HepG2 (cell line): ENCODE data around the gene KRTAP10-6. TPM values are rescaled to one million over a fixed set of nuclear protein-coding genes. Genes with fewer than 3 reads are reported as not detected.

ENCODE experiments used
- ATAC-seq: fragments of 200-7000 bp; cut with Tn5 transposase; 3 replicates; pipeline ENCODE4 v1.9.1; 2020; ENCODE audit warnings: mild to moderate bottlenecking, moderate library complexity
- BruUV-seq: library from RNA; stranded (reverse); fragments of 400-500 nt; replicated peaks from 2 replicates; lab custom pipeline; 2021; lab: Mats Ljungman, UMichigan
- CTCF ChIA-PET: fragments of 300-600 bp; formaldehyde crosslinking; extraction: SDS; loops from one replicate; lab custom pipeline; 2021; ENCODE audit warnings: low total read pairs, inconsistent platforms, low intra/inter-chr PET ratio; lab: Yijun Ruan, JAX
- POLR2A ChIA-PET: fragments of 350-600 bp; sonication (Branson Sonifier 250); formaldehyde crosslinking; loops from one replicate; lab custom pipeline; 2020; ENCODE audit warnings: antibody characterized with exemption, inconsistent platforms; lab: Yijun Ruan, JAX
- DNase-seq: peaks from one replicate; pipeline ENCODE4 v3.0.0-alpha.2; 2015; ENCODE audit warnings: low spot score
- FAIRE-seq: peaks from 3 replicates; lab custom pipeline; 2011; peaks lifted over from hg19 to GRCh38; lab: Jason Lieb, UNC
- H2AFZ ChIP-seq: one replicate; pipeline ENCODE4 v1.6.1; 2011; ENCODE audit warnings: low read length, inconsistent platforms
- H3K27ac ChIP-seq: fragments of 300-600 bp; 3 replicates; pipeline ENCODE4 v1.8.0; 2011; ENCODE audit warnings: mixed run types, mild to moderate bottlenecking, mixed read lengths, low read length, inconsistent platforms; ENCODE audit not compliant: insufficient read depth; ENCODE audit errors: extremely low read length
- H3K27me3 ChIP-seq, 2 experiments: fragments of 200-600 bp in 1 of 2; 2 replicates in 1 of 2; 3 replicates in 1 of 2; pipeline versions ENCODE4 v1.6.0 to v1.8.0; 2011; ENCODE audit warnings: low read length in 2 of 2, mild to moderate bottlenecking in 2 of 2, moderate library complexity in 2 of 2, inconsistent platforms in 1 of 2; ENCODE audit not compliant: insufficient read depth in 2 of 2, control insufficient read depth in 1 of 2
- H3K36me3 ChIP-seq, 2 experiments: fragments of 200-600 bp in 1 of 2; replicated peaks in 1 of 2; 2 replicates in 1 of 2; 3 replicates in 1 of 2; pipeline versions ENCODE4 v1.5.1 to v1.8.0; 2011; ENCODE audit warnings: low read length in 2 of 2, inconsistent platforms in 1 of 2; ENCODE audit not compliant: insufficient read depth in 2 of 2, control insufficient read depth in 1 of 2
- H3K4me1 ChIP-seq: 2 replicates; pipeline ENCODE4 v1.5.1; 2012; ENCODE audit warnings: low read length, inconsistent platforms; ENCODE audit not compliant: insufficient read depth
- H3K4me2 ChIP-seq: 2 replicates; pipeline ENCODE4 v1.6.0; 2011; ENCODE audit warnings: low read depth, low read length, inconsistent platforms
- H3K4me3 ChIP-seq, 3 experiments: fragments of 200-600 bp in 1 of 3; sonication (generic), shearing (Covaris generic) in 1 of 3; replicated peaks in 1 of 3; 2 replicates each; pipeline ENCODE4 v1.5.1; 2011 to 2016; ENCODE audit warnings: low read length in 3 of 3, inconsistent platforms in 2 of 3, low read depth in 2 of 3, mild to moderate bottlenecking in 2 of 3, control low read depth in 1 of 3, mixed read lengths in 1 of 3; ENCODE audit not compliant: insufficient read depth in 1 of 3
- H3K79me2 ChIP-seq: one replicate; pipeline ENCODE4 v1.6.1; 2011; ENCODE audit warnings: low read length, inconsistent platforms; ENCODE audit not compliant: insufficient read depth
- H3K9ac ChIP-seq: 2 replicates; pipeline ENCODE4 v1.6.0; 2011; ENCODE audit warnings: mild to moderate bottlenecking, low read depth, low read length, inconsistent platforms; ENCODE audit not compliant: insufficient read depth
- H3K9me3 ChIP-seq: 2 replicates; pipeline ENCODE4 v1.5.1; 2012; ENCODE audit warnings: mild to moderate bottlenecking, low read length
- H4K20me1 ChIP-seq: 2 replicates; pipeline ENCODE4 v1.6.0; 2011; ENCODE audit warnings: inconsistent platforms, mild to moderate bottlenecking, low read length, moderate library complexity; ENCODE audit not compliant: insufficient read depth
- ATAD3A ChIP-seq: sonication (generic); formaldehyde crosslinking; IDR thresholded peaks from 2 replicates; pipeline ENCODE4 v1.4.0; 2020; ENCODE audit warnings: missing genetic modification reagents
- BRD4 ChIP-seq: sonication (generic); formaldehyde crosslinking; IDR thresholded peaks from 2 replicates; pipeline ENCODE4 v1.4.0; 2020; ENCODE audit warnings: missing genetic modification reagents
- DRAP1 ChIP-seq: IDR thresholded peaks from 2 replicates; pipeline ENCODE4 v1.6.1; 2016; ENCODE audit warnings: missing genetic modification reagents, missing compliant biosample characterization
- FOXC1 ChIP-seq: sonication (generic); formaldehyde crosslinking; IDR thresholded peaks from 2 replicates; pipeline ENCODE4 v1.8.0; 2022; ENCODE audit warnings: mild to moderate bottlenecking, missing genetic modification reagents, borderline replicate concordance
- FOXK1 ChIP-seq: sonication (generic); formaldehyde crosslinking; IDR thresholded peaks from 2 replicates; pipeline ENCODE4 v1.4.0; 2020; ENCODE audit warnings: low read depth, missing genetic modification reagents, borderline replicate concordance
- GABPA ChIP-seq, 2 experiments: IDR thresholded peaks; 2 replicates each; pipeline ENCODE4 v1.6.1; 2011 to 2016; ENCODE audit warnings: low read depth in 2 of 2, low read length in 1 of 2, missing biosample characterization in 1 of 2, missing genetic modification characterization in 1 of 2
- JARID2 ChIP-seq: sonication (generic); formaldehyde crosslinking; IDR thresholded peaks from 2 replicates; pipeline ENCODE4 v1.8.1; 2023; ENCODE audit warnings: missing genetic modification reagents, inconsistent platforms; ENCODE audit not compliant: insufficient replicate concordance
- JUNB ChIP-seq: sonication (generic); formaldehyde crosslinking; IDR thresholded peaks from 2 replicates; pipeline ENCODE4 v1.8.0; 2022; ENCODE audit warnings: missing genetic modification reagents, mild to moderate bottlenecking, borderline replicate concordance
- NCOR1 ChIP-seq: fragments of 200-600 bp; sonication (generic); IDR thresholded peaks from 2 replicates; pipeline ENCODE4 v1.7.0; 2017; ENCODE audit warnings: antibody characterized with exemption, low read length, borderline replicate concordance
- SATB2 ChIP-seq: sonication (generic); formaldehyde crosslinking; IDR thresholded peaks from 2 replicates; pipeline ENCODE4 v1.5.0; 2020; ENCODE audit warnings: missing genetic modification reagents
- TARDBP ChIP-seq: sonication (generic); formaldehyde crosslinking; IDR thresholded peaks from 2 replicates; pipeline ENCODE4 v1.8.0; 2022; ENCODE audit warnings: mild to moderate bottlenecking, missing genetic modification reagents
- ZBTB3 ChIP-seq: sonication (generic); formaldehyde crosslinking; IDR thresholded peaks from 2 replicates; pipeline ENCODE4 v1.4.0; 2020; ENCODE audit warnings: low read depth, mild to moderate bottlenecking, moderate library complexity, missing genetic modification reagents, borderline replicate concordance
- ZFP36L2 ChIP-seq: sonication (generic); formaldehyde crosslinking; IDR thresholded peaks from 2 replicates; pipeline ENCODE4 v1.4.0; 2020; ENCODE audit warnings: missing genetic modification reagents
- ZFP90 ChIP-seq: sonication (generic); formaldehyde crosslinking; IDR thresholded peaks from 2 replicates; pipeline ENCODE4 v1.8.0; 2022; ENCODE audit warnings: missing genetic modification reagents, mild to moderate bottlenecking, inconsistent platforms, borderline replicate concordance
- ZMYM2 ChIP-seq: sonication (generic); formaldehyde crosslinking; IDR thresholded peaks from 2 replicates; pipeline ENCODE4 v1.8.0; 2022; ENCODE audit warnings: mild to moderate bottlenecking, missing genetic modification reagents
- ZNF251 ChIP-seq: sonication (generic); formaldehyde crosslinking; IDR thresholded peaks from 2 replicates; pipeline ENCODE4 v1.9.0; 2021; ENCODE audit warnings: mild to moderate bottlenecking, missing genetic modification reagents
- ZNF30 ChIP-seq: sonication (generic); formaldehyde crosslinking; IDR thresholded peaks from 2 replicates; pipeline ENCODE4 v1.5.0; 2020; ENCODE audit warnings: mild to moderate bottlenecking, missing genetic modification reagents
- ZNF563 ChIP-seq: sonication (generic); formaldehyde crosslinking; IDR thresholded peaks from 2 replicates; pipeline ENCODE4 v1.8.0; 2022; ENCODE audit warnings: mild to moderate bottlenecking, moderate library complexity, missing genetic modification reagents
- ZNF672 ChIP-seq: sonication (generic); formaldehyde crosslinking; IDR thresholded peaks from 2 replicates; pipeline ENCODE4 v1.8.1; 2022; ENCODE audit warnings: missing genetic modification reagents
- WGBS: methylation state at CpG from one replicate; pipeline ENCODE4 v1.1.6; 2017; ENCODE audit warnings: low lambda C conversion rate; 5-methylcytosine and 5-hydroxymethylcytosine counted together
- in situ Hi-C: cut with HindIII; loops from 2 replicates; pipeline ENCODE4 v1.10.0; 2017; ENCODE audit warnings: low pct_unique_long_range_greater_than_20kb; ENCODE audit not compliant: extremely low pct_ligation_motif_present
- intact Hi-C: fragments of 100-400 bp; cut with micrococcal nuclease; formaldehyde crosslinking; loops from one replicate; pipeline ENCODE4 v1.10.0; 2022; ENCODE audit not compliant: unreplicated experiment
- polyA plus RNA-seq, 8 experiments: library from polyadenylated mRNA; depleted of rRNA in 3 of 8; stranded (reverse) in 7 of 8; unstranded in 1 of 8; fragments of >200 nt; fragmentation: Illumina TruSeq in 4 of 8; extraction: Trizol in 4 of 8; gene quantifications; 2 replicates each; pipeline versions ENCODE4 v1.2.1 to v1.2.3, GENCODE V29; 2011 to 2016; ENCODE audit warnings: low read depth in 4 of 8, missing spikeins in 1 of 8, mixed read lengths in 1 of 8; ENCODE audit not compliant: insufficient read depth in 1 of 8
- total RNA-seq, 5 experiments: library from RNA; depleted of rRNA; stranded (reverse); fragments of >200 nt; fragmentation: Illumina TruSeq; extraction: Trizol; gene quantifications; 2 replicates each; pipeline ENCODE4 v1.2.3, GENCODE V29; 2016; ENCODE audit warnings: low read depth in 1 of 5

Gene KRTAP10-6
- total and polyA plus RNA-seq, 2 of the 13 experiments (the other 11 are each of a cell fraction or from before 2014, with no cell fraction given), result not detected

- CTCF ChIA-PET, result no interaction called here
- Histone ChIP-seq H2AFZ (no peak overlapping the region), H3K4me3 (no peak overlapping the region), H3K9ac (no peak overlapping the region), H3K79me2 (no peaks in the 10 kb centered on the region), H3K4me2 (no peak overlapping the region), H3K9me3 (no peaks in the 10 kb centered on the region), H3K27me3 (no peaks in the 10 kb centered on the region; a peak in 1 of 5 replicates), H3K4me1 (no peaks in the 10 kb centered on the region), H4K20me1 (no peaks in the 10 kb centered on the region), H3K36me3 (no peaks in the 10 kb centered on the region), H3K27ac (no peak overlapping the region)
- DNase-seq, result no peak
- in situ Hi-C loops (no loop called here), intact Hi-C loops (no loop called here)
- POLR2A ChIA-PET, result no interaction called here
- 0% methylated on average over 1 of the region's 1 CpG for WGBS
- ATAC-seq, result no peak
- TF ChIP-seq ZNF563 (CRISPR knock-in tag) (no peak), ZFP90 (CRISPR knock-in tag) (no peak), FOXC1 (CRISPR knock-in tag) (no peak), ZNF672 (CRISPR knock-in tag) (no peak), JARID2 (CRISPR knock-in tag) (no peak), ZNF30 (CRISPR knock-in tag) (no peak), JUNB (CRISPR knock-in tag) (no peak), DRAP1 (CRISPR knock-in tag) (no peak), ATAD3A (no peak), ZBTB3 (CRISPR knock-in tag) (no peak), BRD4 (CRISPR knock-in tag) (no peak), ZNF251 (CRISPR knock-in tag) (no peak), GABPA (IDR thresholded peaks at IDR 0.05; ENCODE audit: low read depth, low read length) (no peak), GABPA (CRISPR knock-in tag; IDR thresholded peaks at IDR 0.05; ENCODE audit: low read depth) (no peak), FOXK1 (CRISPR knock-in tag) (no peak), ZMYM2 (CRISPR knock-in tag) (no peak), SATB2 (CRISPR knock-in tag) (no peak), TARDBP (CRISPR knock-in tag) (no peak), NCOR1 (no peak), ZFP36L2 (no peak)
- BruUV-seq, result no TSS peak
- FAIRE-seq, result no peak
These were observed 27.3 kb downstream of the KRTAP10-6 start for GRCh38 chr21:44564886-44565598.
